ENCODE results near the gene PRRG2.

Gene PRRG2

GRCh38 chr19:49581007-49581508, at the start of gene PRRG2:
PRRG2 (plus strand) TSS chr19:49581316; CDS start chr19:49583220, 1,904 bp downstream.
- peak in 1 of 6 experiments; percentile 6 for DNase-seq

DNA sequence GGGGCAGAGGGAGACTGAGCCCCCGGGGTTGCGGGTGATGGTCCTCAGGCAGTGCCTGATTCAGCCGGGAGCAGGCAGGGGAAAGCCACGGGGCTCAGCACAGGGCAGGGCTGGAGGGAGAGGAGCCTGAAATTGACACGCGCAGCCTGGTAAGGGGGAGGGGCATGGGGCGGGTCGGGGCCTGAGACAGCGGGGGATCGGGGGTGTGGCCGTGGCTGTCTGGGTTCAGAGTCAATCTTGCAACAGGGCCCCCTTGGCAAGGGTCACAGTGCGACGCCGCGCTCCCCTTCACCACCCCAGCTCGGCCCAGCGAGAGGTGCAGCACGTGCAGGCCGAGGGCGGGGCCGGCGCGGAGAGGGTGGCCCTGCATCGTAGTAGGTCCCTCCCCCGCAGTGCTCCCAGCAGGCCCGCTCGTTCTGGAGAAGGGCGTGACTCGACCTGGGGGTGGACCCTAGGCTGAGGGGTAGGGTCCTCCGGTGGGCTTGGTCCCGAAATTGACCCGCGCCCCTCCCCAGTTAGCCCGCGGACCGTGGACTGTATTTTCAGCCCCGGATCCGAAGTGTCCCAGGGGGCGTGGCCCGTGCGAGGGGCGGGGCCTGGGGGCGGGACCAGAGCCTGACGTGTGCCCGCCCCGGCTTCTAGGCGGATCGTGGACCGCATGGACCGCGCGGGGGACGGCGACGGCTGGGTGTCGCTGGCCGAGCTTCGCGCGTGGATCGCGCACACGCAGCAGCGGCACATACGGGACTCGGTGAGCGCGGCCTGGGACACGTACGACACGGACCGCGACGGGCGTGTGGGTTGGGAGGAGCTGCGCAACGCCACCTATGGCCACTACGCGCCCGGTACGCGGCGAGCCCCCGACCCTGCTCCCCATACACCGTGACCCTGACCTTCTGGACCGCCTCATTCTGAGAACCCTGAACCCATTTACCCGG, 47.3 kb upstream of the PRRG2 start:
- peak; percentile 77 to 98 (median 87) for DNase-seq

DNA sequence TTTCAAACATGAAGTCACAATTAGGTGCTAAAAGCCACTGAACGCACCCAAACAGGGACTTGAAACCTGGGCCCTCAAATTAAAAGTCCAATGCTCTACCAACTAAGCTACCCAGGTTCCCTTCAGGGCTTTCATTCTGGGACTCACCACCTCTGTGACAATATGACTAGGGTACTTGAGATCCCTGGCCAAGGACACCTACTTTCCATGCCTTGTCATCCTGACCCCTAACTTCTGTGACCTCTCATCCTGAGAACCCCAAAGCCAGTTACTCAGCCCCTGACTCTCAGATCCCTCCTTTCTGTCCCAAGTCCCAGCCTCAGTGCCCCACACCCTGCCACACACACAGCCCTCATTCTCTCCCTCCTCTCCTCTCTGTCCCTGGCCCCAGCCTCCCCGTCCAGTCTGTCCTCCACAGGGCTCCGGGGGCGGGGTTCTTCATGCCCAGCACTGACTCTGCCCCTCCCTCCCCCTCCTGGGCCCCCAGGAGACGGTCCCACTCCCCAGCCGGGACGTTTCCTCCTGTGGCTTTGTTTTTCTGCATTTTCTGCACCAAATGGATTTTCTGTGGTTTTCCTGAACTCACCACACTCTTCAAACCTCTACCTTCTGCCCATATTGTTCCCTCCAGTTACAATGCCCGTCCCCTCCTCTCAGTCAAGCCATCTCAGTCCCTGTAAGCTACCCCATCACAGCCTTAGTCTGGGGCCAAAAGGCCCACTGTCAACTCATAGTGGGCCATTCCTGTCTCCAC, 46.3 kb upstream of the PRRG2 start:
- peak in 1 of 6 experiments; percentile 30 for DNase-seq

DNA sequence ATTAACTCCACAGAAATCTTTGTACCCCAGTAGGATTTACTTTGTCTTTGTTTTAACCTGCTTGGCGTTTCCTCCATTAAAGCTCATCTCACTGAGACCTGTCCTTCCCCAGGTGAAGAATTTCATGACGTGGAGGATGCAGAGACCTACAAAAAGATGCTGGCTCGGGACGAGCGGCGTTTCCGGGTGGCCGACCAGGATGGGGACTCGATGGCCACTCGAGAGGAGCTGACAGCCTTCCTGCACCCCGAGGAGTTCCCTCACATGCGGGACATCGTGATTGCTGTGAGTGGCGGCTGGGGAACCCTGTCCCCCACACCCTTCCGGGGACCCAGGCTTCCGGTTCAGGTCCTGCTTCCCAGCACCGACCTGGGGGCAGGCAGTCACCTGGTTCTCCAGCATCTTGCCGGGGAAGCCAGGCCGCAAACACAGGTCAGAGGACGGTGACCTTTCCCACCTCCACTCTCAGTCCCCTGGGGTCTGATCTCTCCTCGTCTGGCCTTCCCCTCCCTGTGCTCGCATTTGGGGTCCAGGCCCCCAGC, 44.1 kb upstream of the PRRG2 start:
- DNase-seq: no peak

GRCh38 chr19:49538643-49539042, 42.5 kb upstream of the PRRG2 start:
- DNase-seq: no peak

GRCh38 chr19:49539192-49539952, 41.7 kb upstream of the PRRG2 start:
- no peak for DNase-seq

GRCh38 chr19:49541914-49542313, 39.2 kb upstream of the PRRG2 start:
- no peak for DNase-seq

GRCh38 chr19:49542446-49542845, 38.7 kb upstream of the PRRG2 start:
- DNase-seq: no peak

DNA sequence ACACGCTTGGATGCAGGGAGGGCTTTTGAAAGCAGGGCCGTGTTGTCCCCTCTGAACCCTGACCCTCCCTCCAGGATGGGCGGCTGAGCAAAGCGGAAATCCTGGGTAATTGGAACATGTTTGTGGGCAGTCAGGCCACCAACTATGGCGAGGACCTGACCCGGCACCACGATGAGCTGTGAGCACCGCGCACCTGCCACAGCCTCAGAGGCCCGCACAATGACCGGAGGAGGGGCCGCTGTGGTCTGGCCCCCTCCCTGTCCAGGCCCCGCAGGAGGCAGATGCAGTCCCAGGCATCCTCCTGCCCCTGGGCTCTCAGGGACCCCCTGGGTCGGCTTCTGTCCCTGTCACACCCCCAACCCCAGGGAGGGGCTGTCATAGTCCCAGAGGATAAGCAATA, 38.1 kb upstream of the PRRG2 start:
- no peak for DNase-seq

GRCh38 chr19:49544154-49544553, 37.0 kb upstream of the PRRG2 start:
- DNase-seq: no peak

DNA sequence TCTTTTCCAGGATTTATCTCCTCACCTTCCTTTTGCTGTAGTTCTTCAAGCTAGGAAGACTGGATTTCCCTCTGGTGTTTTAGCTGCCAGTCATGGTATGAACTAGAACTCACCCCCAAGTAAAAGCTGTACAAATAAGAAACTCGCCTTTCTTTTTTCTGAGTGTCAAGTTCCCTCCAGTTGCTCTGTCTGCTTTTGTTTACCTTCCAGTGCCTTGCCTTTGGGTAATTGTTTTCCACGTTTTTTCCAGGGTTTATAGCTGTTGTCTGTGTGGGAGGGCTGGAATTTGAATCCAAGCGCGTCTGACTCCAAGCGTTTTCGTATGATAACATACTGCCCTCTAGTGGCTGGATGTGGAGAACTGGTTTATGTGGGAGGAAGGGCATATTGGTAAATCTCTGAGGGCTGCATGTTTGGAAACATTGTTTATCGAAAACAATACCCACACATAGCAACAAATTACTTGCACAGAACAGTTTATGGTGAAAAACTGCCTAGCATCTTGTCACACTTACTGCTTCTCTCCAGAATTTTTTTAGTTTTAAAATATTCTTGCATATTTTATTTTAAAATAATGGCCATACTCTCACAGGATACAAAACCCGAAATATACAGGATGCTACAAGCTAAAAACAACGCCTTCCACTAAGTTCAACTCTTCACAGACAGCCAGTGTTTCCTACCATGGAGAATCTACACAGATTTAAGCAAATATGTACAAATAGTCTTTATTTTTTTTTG, 34.1 kb upstream of the PRRG2 start:
- peak; percentile 28 to 85 (median 58) for DNase-seq

GRCh38 chr19:49549045-49549444, 32.1 kb upstream of the PRRG2 start:
- peak in 2 of 6 experiments; percentile 28 to 36 for DNase-seq

GRCh38 chr19:49551531-49551930, 29.6 kb upstream of the PRRG2 start:
- DNase-seq: no peak

- peak; percentile 18 to 73 (median 54) for DNase-seq
Observed at GRCh38 chr19:49552749-49553148, 28.4 kb upstream of the PRRG2 start.

DNA sequence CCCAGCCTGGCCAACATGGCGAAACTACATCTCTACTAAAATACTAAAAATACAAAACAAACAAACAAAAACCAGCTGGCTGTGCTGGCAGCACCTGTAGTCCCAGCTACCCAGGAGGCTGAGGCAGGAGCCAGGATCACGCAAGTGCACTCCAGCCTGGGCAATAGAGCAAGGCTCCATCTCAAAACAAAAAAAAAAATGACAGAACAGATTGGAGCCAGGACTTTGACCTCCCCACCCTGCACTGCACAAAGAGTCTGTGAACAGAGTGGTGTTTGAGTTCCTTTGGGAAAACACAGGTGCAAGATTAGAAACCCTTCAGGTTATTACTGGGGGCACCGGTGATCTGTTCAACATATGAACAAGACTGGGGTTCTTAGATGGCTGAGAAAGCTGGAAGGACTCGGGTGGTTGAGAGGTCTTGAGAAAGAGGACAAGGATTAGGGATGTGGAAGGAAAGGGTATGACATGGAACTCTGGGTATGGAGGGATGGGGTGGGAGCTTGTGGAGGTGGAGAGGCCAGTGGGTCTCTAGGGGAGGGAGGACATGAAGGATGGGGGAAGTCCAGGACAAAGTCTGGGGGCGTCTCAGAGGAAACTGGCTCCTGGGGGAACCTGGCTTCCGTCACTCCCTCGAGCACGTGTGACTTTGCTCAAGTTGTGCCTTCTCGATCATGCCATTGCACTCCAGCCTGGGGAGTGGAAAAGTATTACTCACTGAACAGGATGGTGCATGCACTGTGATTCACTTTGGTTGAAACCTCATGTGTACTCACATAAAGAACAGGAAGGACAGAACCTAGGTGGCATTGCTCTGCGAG, 27.5 kb upstream of the PRRG2 start:
- peak in 5 of 6 experiments; percentile 16 to 52 (median 33) for DNase-seq

GRCh38 chr19:49554701-49555181, 26.4 kb upstream of the PRRG2 start:
- DNase-seq: peak; percentile 12 to 53 (median 24)

GRCh38 chr19:49555600-49556411, 25.3 kb upstream of the PRRG2 start:
- DNase-seq: peak; percentile 82 to 95 (median 93)

- peak; percentile 56 to 78 (median 59) for DNase-seq
Observed at GRCh38 chr19:49556412-49557398, 24.4 kb upstream of the PRRG2 start.

Data from stimulated activated naive CD4-positive, alpha-beta T cell (primary cell).